ENCODE data around the gene GALNT1. TPM values are rescaled to one million over a fixed set of nuclear protein-coding genes. Genes with fewer than 3 reads are reported as not detected.
A peak's percentile ranks its signal among the peaks of the same experiment; 100 is the strongest.

The GALNT1 gene
- total RNA-seq, 1 donor from 2014 or later = 47.0 TPM

GRCh38 chr18:35610724-35611123, 29.2 kb downstream of the GALNT1 start:
- peak; percentile 57 for ATAC-seq
- intact Hi-C loops (cut with micrococcal nuclease) = no loop called here
- DNase-seq = no peak

GRCh38 chr18:35611518-35611917, 30.0 kb downstream of the GALNT1 start:
- peak; percentile 48 for DNase-seq
- intact Hi-C loops (cut with micrococcal nuclease) = no loop called here
- ATAC-seq = peak; percentile 49

- intact Hi-C loops (cut with micrococcal nuclease) = no loop called here
- DNase-seq (no peak), ATAC-seq (no peak)
Observed at GRCh38 chr18:35616074-35616473, 34.5 kb downstream of the GALNT1 start.

- intact Hi-C loops (cut with micrococcal nuclease) = no loop called here
- DNase-seq (no peak), ATAC-seq (peak; percentile 33)
Observed at GRCh38 chr18:35616664-35617423, 35.3 kb downstream of the GALNT1 start.

- DNase-seq (no peak), ATAC-seq (no peak)
- intact Hi-C loops (cut with micrococcal nuclease) = no loop called here
Observed at GRCh38 chr18:35617865-35618264, 36.3 kb downstream of the GALNT1 start.

GRCh38 chr18:35618289-35618688, 36.7 kb downstream of the GALNT1 start:
- DNase-seq = no peak
- intact Hi-C loops (cut with micrococcal nuclease) = no loop called here
- ATAC-seq = no peak

- intact Hi-C loops (cut with micrococcal nuclease) = no loop called here
- ATAC-seq = peak; percentile 41
Observed at GRCh38 chr18:35618696-35619095, 37.2 kb downstream of the GALNT1 start.

GRCh38 chr18:35619464-35619863, 37.9 kb downstream of the GALNT1 start:
- ATAC-seq (peak; percentile 97), DNase-seq (no peak)
- intact Hi-C loops (cut with micrococcal nuclease) = no loop called here

More at GRCh38 chr18:35618696-35619095, 37.2 kb downstream of the GALNT1 start:
- DNase-seq = no peak

GRCh38 chr18:35619941-35620340, 38.4 kb downstream of the GALNT1 start:
- ATAC-seq = no peak
- intact Hi-C loops (cut with micrococcal nuclease) = no loop called here
- no peak for DNase-seq

- ATAC-seq (peak; percentile 41), DNase-seq (no peak)
- intact Hi-C loops (cut with micrococcal nuclease) = no loop called here
Observed at GRCh38 chr18:35620765-35621164, 39.2 kb downstream of the GALNT1 start.

- intact Hi-C loops (cut with micrococcal nuclease) = no loop called here
- DNase-seq = no peak
- no peak for ATAC-seq
Observed at GRCh38 chr18:35623255-35623654, 41.7 kb downstream of the GALNT1 start.

- ATAC-seq (no peak), DNase-seq (no peak)
- intact Hi-C loops (cut with micrococcal nuclease) = no loop called here
Observed at GRCh38 chr18:35624146-35624545, 42.6 kb downstream of the GALNT1 start.

- DNase-seq = no peak
- intact Hi-C loops (cut with micrococcal nuclease) = no loop called here
- no peak for ATAC-seq
Observed at GRCh38 chr18:35625232-35625631, 43.7 kb downstream of the GALNT1 start.

- ATAC-seq (no peak), DNase-seq (no peak)
- intact Hi-C loops (cut with micrococcal nuclease) = no loop called here
Observed at GRCh38 chr18:35633761-35634160, 52.2 kb downstream of the GALNT1 start.

- intact Hi-C loops (cut with micrococcal nuclease) = no loop called here
- no peak for ATAC-seq
- no peak for DNase-seq
Observed at GRCh38 chr18:35634323-35634722, 52.8 kb downstream of the GALNT1 start.

GRCh38 chr18:35635170-35635569, 53.6 kb downstream of the GALNT1 start:
- intact Hi-C loops (cut with micrococcal nuclease) = no loop called here
- ATAC-seq = no peak
- DNase-seq = no peak

- no peak for ATAC-seq
- no peak for DNase-seq
- intact Hi-C loops (cut with micrococcal nuclease) = no loop called here
Observed at GRCh38 chr18:35637227-35637626, 55.7 kb downstream of the GALNT1 start.

- intact Hi-C loops (cut with micrococcal nuclease) = no loop called here
- DNase-seq (no peak), ATAC-seq (no peak)
Observed at GRCh38 chr18:35639296-35639695, 57.8 kb downstream of the GALNT1 start.

- DNase-seq (no peak), ATAC-seq (no peak)
- intact Hi-C loops (cut with micrococcal nuclease) = no loop called here
Observed at GRCh38 chr18:35641467-35641866, 59.9 kb downstream of the GALNT1 start.

GRCh38 chr18:35641916-35642315, 60.4 kb downstream of the GALNT1 start:
- DNase-seq (no peak), ATAC-seq (no peak)
- intact Hi-C loops (cut with micrococcal nuclease) = no loop called here

GRCh38 chr18:35642802-35643201, 61.3 kb downstream of the GALNT1 start:
- DNase-seq (no peak), ATAC-seq (no peak)
- intact Hi-C loops (cut with micrococcal nuclease) = no loop called here

Data from left ventricle myocardium superior (tissue), 1 donor.